ENCODE measurements around the gene OR4S1.
"Not testable (repeated sequence)": the region's sequence is repeated elsewhere in the genome, so short reads cannot be mapped to it uniquely, and the experiment has no call there.

Gene OR4S1

GRCh38 chr11:48305923-48306322 is at the start of gene OR4S1:
Gene OR4S1, plus strand, starts transcription at chr11:48306223. Its CDS starts 0 bp downstream, at chr11:48306223.
- no peak for DNase-seq (ENCODE audit: low read depth in 2 of 2)

GRCh38 chr11:48261600-48261999 is 44.4 kb upstream of the OR4S1 start:
- no peak for DNase-seq (ENCODE audit: low read depth in 2 of 2)

- DNase-seq (ENCODE audit: low read depth in 2 of 2), result no peak
Measured at GRCh38 chr11:48263423-48263911, 42.6 kb upstream of the OR4S1 start, which contains the start of gene OR4X1. Gene OR4X1, plus strand, starts transcription at chr11:48263861. Its CDS starts 0 bp downstream, at chr11:48263861.

GRCh38 chr11:48270621-48271020 is 35.4 kb upstream of the OR4S1 start:
- no peak for DNase-seq (ENCODE audit: low read depth in 2 of 2)

- no peak for DNase-seq (ENCODE audit: low read depth in 2 of 2)
Measured at GRCh38 chr11:48272606-48273005, 33.4 kb upstream of the OR4S1 start.

- DNase-seq (ENCODE audit: low read depth in 2 of 2), result peak in 1 of 2 donors; percentile 45
Measured at GRCh38 chr11:48307760-48308386, 1.9 kb downstream of the OR4S1 start.

- not testable (repeated sequence) for DNase-seq (ENCODE audit: low read depth in 2 of 2)
Measured at GRCh38 chr11:48313590-48313989, 7.6 kb downstream of the OR4S1 start.

GRCh38 chr11:48319813-48320212 is 13.8 kb downstream of the OR4S1 start:
- DNase-seq (ENCODE audit: low read depth in 2 of 2), result not testable (repeated sequence)

- not testable (repeated sequence) for DNase-seq (ENCODE audit: low read depth in 2 of 2)
Measured at GRCh38 chr11:48324620-48325019, 18.6 kb downstream of the OR4S1 start, which contains the start of gene OR4C3. Gene OR4C3, plus strand, starts transcription at chr11:48324920. Its CDS starts 102 bp downstream, at chr11:48325022.

- no peak for DNase-seq (ENCODE audit: low read depth in 2 of 2)
Measured at GRCh38 chr11:48341466-48341865, 35.4 kb downstream of the OR4S1 start.

- not testable (repeated sequence) for DNase-seq (ENCODE audit: low read depth in 2 of 2)
Measured at GRCh38 chr11:48342505-48342904, 36.5 kb downstream of the OR4S1 start.

GRCh38 chr11:48346286-48346685 is 40.3 kb downstream of the OR4S1 start:
- not testable (repeated sequence) for DNase-seq (ENCODE audit: low read depth in 2 of 2)

- DNase-seq (ENCODE audit: low read depth in 2 of 2), result no peak
Measured at GRCh38 chr11:48354013-48354412, 48.0 kb downstream of the OR4S1 start.

GRCh38 chr11:48354677-48355076 is 48.7 kb downstream of the OR4S1 start:
- no peak for DNase-seq (ENCODE audit: low read depth in 2 of 2)
